Measurements from ENCODE around the gene ARMC2.

- TF ChIP-seq POLR2A (IDR thresholded peaks at IDR 0.05; ENCODE audit: extremely low read depth, insufficient read length) (no peak), CTCF (IDR thresholded peaks at IDR 0.05; ENCODE audit: low read depth, low read length) (no peak), MAX (IDR thresholded peaks at IDR 0.05; ENCODE audit: low read depth, low read length) (no peak)
These were observed 105.5 kb downstream of the ARMC2 start for GRCh38 chr6:108953681-108954080.
